Omental fat pad (tissue), 4 donors: Measurements from ENCODE around the gene PRKCA. TPM values are rescaled to one million over a fixed set of nuclear protein-coding genes. Genes with fewer than 3 reads are reported as not detected.

Experiments
- ATAC-seq: fragments of 150-250 bp; one replicate; pipeline ENCODE4 v1.9.1; 2016; ENCODE audit warnings: mild to moderate bottlenecking, moderate library complexity; ENCODE audit not compliant: low FRiP score
- DNase-seq: peaks from one replicate; pipeline ENCODE4 v3.0.0-alpha.2; 2019; ENCODE audit warnings: low spot score
- total RNA-seq, 4 donors: library from RNA; depleted of rRNA; stranded (reverse); fragments of >200 nt; gene quantifications; one replicate each; pipeline ENCODE4 v1.1.0, GENCODE V29; 2016
- TF ChIP-seq, protein P1 (sequence below), 3 donors: fragments of 450-650 bp; IDR thresholded peaks; one replicate each; pipeline ENCODE4 v1.5.1; 2016 to 2017; ENCODE audit warnings: antibody characterized with exemption in 3 of 3, mild to moderate bottlenecking in 3 of 3, moderate library complexity in 2 of 3

Gene PRKCA
- total RNA-seq, 4 donors from 2014 or later = 6.7 to 14.3 (median 10.3) TPM

- TF ChIP-seq, protein P1, sequence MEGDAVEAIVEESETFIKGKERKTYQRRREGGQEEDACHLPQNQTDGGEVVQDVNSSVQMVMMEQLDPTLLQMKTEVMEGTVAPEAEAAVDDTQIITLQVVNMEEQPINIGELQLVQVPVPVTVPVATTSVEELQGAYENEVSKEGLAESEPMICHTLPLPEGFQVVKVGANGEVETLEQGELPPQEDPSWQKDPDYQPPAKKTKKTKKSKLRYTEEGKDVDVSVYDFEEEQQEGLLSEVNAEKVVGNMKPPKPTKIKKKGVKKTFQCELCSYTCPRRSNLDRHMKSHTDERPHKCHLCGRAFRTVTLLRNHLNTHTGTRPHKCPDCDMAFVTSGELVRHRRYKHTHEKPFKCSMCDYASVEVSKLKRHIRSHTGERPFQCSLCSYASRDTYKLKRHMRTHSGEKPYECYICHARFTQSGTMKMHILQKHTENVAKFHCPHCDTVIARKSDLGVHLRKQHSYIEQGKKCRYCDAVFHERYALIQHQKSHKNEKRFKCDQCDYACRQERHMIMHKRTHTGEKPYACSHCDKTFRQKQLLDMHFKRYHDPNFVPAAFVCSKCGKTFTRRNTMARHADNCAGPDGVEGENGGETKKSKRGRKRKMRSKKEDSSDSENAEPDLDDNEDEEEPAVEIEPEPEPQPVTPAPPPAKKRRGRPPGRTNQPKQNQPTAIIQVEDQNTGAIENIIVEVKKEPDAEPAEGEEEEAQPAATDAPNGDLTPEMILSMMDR (IDR thresholded peaks at IDR 0.05) = no peak
- ATAC-seq = no peak
- DNase-seq = no peak
Measured at GRCh38 chr17:66552371-66552770, 250.0 kb downstream of the PRKCA start.

GRCh38 chr17:66555605-66556004 is 253.2 kb downstream of the PRKCA start:
- ATAC-seq (no peak), DNase-seq (no peak)
- TF ChIP-seq, protein P1 (IDR thresholded peaks at IDR 0.05) = no peak

DNA sequence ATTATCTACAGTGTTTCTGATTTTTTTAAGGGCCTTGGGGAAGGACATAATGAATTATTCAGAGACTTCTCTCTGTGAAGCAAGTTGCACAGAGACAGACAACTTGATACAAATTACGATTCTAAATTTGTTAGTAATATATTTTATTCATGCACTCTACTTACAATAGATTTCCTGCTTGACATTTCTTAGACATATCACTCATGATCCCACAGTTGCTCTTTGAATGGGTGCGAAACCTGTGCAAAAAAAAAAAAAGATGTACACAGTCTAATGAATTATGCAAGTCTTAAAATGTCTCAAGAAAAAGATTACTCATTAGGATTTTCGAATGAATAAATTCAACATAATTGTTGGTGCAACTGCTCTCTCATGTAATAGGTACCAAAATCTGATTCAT is 254.8 kb downstream of the PRKCA start:
- ATAC-seq = no peak
- TF ChIP-seq, protein P1 (IDR thresholded peaks at IDR 0.05) = no peak

GRCh38 chr17:66557886-66558285 is 255.5 kb downstream of the PRKCA start:
- TF ChIP-seq, protein P1 (IDR thresholded peaks at IDR 0.05) = no peak
- ATAC-seq (no peak), DNase-seq (no peak)

More for the DNA sequence above, 254.8 kb downstream of the PRKCA start:
- no peak for DNase-seq

GRCh38 chr17:66560691-66561090 is 258.3 kb downstream of the PRKCA start:
- TF ChIP-seq, protein P1 (IDR thresholded peaks at IDR 0.05) = no peak
- ATAC-seq = no peak
- no peak for DNase-seq

DNA sequence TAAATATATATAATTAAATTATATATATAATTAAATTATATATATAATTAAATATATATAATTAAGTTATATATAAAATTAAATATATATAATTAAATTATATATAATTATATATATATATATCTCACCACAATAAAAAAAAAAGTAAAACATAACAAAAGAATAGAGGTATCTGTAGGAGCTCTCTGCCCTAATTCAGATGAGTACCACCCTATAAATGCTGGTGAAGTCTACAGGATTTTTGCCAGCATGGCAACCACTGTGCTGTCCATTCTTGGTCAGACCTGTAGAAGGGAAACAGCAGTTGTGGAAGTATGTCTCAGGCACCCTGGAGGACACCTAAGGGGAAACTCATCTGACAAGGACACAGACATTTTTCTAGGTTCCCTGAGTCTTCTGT is 259.7 kb downstream of the PRKCA start:
- no peak for ATAC-seq
- DNase-seq = no peak
- TF ChIP-seq, protein P1 (IDR thresholded peaks at IDR 0.05) = no peak

GRCh38 chr17:66564992-66565465 is 262.6 kb downstream of the PRKCA start:
- DNase-seq = no peak
- ATAC-seq = no peak
- TF ChIP-seq, protein P1 (IDR thresholded peaks at IDR 0.05) = no peak
